ENCODE measurements around the gene YES1.

DNA sequence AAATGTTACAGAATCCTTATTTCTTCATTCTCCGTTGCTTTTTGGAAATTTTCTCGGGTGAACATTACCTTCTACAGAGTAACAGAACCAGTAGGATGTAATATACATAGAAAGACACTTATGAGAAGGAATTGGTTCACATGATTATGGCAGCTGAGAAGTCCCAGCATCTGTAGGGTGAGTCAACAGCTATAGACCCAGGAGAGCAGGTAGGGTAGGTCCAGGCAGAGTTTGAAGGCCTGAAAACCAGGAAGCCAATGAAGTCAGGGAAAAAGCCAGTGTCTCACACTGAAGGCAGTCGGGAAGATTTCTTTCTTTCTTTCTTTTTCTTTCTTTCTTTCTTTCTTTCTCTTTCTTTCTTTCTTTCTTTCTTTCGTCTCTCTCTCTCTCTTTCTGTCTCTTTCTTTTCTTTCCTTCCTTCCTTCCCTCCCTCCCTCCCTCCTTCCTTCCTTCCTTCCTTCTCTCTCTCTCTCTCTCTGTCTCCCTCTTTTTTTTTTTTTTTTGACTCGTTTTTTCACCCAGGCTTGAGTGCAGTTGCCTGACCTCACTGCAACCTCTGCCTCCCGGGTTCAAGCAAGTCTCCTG is 15.1 kb upstream of the YES1 start:
- no peak for TF ChIP-seq GATA2 (IDR thresholded peaks at IDR 0.05; ENCODE audit: low read depth, low read length)
- TF ChIP-seq GATA3 (IDR thresholded peaks at IDR 0.05; ENCODE audit: low read depth, low read length) = no peak

Data from SH-SY5Y (cell line).